ENCODE data around the gene TMA7B.

DNA sequence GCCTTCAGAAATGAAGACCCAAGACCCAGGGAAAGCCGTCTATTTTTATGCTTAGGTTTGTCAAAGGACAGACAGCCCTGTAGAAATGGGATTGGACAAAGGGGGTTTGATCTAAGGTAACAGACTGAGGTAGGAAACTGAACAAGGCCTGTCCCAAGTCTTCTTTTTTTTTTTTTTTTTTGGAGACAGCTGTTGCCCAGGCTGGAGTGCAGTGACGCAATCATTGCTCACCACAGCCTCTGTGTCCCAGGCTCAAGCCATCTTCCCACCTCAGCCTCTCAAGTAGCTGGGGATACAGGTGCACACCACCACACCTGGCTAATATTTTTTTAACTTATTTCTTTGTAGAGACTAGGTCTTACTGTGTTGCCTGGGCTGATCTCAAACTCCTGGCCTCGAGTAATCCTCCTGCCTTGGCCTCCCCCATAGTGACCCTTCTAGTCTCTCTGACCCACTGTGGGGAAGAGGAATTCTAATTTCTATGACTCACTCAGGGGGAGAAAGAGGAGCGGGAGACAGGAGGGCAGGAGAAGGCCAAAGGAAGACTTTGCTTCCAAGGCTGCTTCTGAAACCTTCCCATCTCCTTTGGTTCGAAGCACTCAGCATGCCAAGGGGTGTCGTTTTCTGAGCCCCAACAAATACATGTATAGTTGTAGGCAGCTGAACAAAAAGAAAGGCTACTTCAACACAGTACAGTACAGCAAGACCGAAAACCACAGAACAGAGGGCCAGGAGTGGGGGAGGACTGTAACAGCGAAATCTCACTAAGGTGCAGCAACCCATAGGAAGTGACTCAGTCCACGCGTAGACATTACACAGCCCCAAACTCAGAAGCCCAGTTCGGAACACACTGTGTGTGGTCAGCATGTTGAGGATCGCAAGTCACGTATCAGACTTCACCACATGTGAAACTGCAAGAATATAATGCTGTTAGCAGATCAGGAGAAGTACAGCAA, 872 bp downstream of the TMA7B start:
- TF ChIP-seq, protein P1, sequence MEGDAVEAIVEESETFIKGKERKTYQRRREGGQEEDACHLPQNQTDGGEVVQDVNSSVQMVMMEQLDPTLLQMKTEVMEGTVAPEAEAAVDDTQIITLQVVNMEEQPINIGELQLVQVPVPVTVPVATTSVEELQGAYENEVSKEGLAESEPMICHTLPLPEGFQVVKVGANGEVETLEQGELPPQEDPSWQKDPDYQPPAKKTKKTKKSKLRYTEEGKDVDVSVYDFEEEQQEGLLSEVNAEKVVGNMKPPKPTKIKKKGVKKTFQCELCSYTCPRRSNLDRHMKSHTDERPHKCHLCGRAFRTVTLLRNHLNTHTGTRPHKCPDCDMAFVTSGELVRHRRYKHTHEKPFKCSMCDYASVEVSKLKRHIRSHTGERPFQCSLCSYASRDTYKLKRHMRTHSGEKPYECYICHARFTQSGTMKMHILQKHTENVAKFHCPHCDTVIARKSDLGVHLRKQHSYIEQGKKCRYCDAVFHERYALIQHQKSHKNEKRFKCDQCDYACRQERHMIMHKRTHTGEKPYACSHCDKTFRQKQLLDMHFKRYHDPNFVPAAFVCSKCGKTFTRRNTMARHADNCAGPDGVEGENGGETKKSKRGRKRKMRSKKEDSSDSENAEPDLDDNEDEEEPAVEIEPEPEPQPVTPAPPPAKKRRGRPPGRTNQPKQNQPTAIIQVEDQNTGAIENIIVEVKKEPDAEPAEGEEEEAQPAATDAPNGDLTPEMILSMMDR (IDR thresholded peaks at IDR 0.05), result no peak
- TF ChIP-seq POLR2A (IDR thresholded peaks at IDR 0.05), result no peak

Data from Peyer's patch (tissue), 4 donors.